GM18520 (cell line): ENCODE results near the gene OGFR.

Experiments
- ATAC-seq: cut with Tn5 transposase; IDR thresholded peaks from one replicate; pipeline ENCODE4 v1.9.1; 2021; ENCODE audit not compliant: unreplicated experiment

OGFR gene

DNA sequence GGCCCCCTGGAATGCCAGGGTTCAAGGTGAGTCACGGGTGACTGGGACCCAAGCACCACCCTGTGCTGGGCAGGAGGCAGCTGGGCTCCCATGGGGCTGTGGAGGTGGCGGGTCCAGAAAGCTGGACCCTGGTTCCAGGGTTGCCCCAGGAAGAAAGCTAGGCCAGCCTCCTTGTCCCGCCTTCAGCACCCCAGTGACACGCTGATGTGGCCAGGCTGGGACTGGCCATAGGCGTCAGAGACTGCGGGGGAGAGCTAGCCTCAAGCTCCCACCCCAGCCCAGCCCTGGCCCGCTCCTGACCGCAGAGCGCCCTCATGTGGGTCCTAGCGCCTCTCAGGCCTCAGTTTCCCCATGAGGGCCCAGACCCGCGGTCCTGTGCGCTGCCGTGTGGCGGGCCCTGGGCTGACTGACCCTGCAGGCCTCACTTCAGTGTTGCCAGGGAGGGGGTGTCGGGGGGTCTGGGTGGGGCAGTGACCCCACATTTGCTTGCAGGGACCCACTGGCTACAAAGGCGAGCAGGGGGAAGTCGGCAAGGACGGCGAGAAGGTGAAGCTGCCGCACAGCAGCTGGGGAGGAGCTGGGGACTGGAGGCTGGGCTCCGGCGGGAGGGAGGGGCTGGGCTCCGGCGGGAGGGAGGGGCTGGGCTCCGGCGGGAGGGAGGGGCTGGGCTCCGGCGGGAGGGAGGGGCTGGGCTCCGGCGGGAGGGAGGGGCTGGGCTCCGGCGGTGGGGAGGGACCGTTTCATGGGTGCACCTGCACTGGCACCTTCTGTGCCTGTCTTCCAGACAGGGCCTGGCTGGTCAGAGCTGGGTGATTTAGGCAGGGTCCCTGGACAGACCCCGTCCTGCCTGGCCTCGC, 20.1 kb downstream of the OGFR start:
- ATAC-seq: no peak

DNA sequence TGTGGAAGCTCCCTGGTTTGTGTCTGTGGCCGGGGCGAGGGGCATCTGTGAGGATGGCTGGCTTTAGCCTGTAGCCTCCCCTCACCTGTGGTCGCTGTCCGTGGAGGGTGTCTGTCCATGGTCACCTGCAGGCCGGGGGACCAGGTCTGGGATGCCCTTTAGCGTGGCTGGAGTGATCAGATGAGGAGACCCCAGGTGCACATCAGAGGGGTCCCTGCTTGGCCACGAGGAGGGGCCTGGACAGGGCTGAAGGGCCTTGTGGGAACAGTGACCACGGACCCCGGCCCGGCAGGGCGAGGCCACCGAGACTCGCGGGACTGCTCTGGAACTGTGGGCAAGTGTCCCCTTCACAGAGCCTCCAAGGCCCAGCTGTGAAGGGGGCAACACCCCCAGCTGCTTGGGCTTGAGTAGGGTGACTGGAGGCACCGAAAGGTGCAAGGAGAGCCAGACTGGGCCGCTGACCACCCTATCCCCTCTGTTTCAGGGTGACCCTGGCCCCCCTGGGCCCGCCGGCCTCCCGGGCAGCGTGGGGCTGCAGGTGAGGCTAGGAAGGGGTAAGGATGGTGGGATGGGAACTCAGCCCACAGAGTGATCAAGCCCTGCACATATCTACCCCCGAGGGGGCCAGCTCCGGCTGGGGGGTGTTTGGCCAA, 20.8 kb downstream of the OGFR start:
- no peak for ATAC-seq

DNA sequence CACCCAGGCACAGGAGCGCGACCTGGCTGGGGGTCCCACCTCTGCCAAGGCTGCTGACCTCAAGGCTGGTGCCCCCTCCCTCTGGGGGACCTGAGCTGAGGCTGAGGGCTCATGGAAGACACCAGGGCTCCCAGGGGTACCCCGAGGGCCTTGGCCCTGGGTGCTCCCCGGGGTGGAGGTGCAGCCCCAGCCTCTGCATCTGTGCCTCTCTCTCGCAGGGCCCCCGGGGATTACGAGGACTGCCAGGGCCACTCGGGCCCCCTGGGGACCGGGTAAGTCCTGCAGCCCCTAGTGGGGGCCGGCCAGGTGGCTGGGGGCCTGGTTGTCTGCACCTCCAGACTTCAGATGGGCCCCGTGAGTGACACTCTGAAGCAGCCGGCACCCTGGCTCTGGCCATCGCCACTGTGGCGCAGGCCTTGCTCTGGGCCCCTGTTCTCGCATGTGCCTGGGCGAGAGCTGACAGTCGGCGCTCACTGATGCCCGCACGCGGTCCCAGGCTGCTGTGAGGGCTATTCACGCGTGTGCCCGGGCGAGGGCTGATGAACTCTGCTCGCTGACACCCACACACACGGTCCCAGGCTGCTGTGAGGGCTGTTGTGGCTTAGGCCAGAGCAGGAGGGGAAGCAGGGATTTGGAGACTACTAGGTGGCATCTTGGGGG, 21.5 kb downstream of the OGFR start:
- ATAC-seq: no peak

- no peak for ATAC-seq
Observed at GRCh38 chr20:62826646-62827310, 22.1 kb downstream of the OGFR start.

- ATAC-seq: no peak
Observed at GRCh38 chr20:62827311-62828038, 22.8 kb downstream of the OGFR start.

- ATAC-seq: no peak
Observed at GRCh38 chr20:62828051-62828450, 23.4 kb downstream of the OGFR start.

DNA sequence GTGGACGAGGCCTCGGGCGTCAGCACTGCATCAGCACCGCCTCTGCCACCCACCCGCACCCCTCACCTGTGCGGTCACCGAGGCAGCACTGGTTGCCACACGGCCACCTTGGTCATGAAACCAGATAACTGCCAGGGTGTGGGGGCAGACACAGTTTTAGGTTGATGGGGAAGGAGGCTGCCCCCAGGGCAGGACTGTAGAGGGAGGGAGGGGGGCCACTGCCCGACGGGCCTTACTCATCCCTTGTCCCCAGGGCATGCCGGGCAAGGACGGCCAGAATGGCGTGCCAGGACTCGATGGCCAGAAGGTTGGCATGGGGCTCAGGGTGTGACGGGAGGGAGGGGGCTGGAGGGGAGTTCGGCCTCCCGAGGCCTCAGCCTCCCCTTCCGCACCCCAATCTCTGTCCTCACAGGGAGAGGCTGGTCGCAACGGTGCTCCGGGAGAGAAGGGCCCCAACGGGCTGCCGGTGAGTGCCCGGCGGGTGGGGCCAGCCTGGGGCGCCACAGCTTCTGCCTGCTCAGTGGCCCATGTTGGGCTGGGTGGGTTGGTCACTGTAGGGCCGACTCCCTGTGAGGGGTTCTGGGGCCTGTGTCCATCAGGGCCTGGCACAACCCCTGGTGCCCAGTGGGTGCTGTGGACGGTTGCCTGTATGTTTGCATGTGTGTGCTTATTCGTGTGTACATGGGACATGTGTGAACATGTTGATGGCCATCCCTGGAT, 24.0 kb downstream of the OGFR start:
- ATAC-seq: no peak

DNA sequence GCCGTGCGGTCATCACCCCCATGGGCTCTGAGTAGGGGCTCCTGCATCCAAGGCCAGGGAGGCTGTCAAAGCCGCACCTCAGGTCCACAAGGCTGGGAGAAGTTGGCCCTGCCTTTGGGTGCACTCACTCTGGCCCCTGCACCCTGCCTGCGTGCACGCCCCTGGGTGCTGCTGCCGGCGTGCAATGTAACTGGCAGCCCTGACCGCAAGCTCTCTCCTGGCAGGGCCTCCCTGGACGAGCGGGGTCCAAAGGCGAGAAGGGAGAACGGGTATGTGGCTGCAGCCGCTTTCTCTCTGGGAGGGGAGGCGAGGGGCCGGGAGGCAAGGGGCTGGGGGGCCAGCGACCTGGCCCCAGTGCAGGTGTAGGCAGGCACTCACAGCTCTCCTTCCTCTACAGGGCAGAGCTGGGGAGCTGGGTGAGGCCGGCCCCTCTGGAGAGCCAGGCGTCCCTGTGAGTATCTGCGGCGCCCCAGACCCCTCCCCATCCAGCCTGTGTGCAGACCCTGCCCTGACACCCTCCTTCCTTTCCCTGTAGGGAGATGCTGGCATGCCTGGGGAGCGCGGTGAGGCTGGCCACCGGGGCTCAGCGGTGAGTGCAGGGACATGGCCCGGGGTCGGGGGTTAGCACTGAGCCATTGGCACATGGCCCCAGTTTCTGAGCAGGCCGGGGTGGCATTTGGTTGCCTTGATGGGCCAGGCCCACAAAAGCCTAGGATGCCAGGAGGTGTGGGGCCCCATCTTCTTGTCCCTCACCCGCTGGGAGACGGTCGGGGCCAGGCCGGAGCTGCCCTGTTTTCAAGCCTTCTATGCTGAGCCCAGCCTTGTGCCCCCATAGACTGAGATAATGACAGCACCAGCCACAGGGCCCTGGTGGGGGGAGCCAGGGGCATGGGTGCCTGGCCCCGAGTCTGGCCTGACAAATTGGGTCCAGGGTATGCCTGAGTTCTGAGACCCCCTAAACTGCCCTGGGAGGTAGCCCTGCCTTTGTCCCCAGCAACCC, 24.9 kb downstream of the OGFR start:
- ATAC-seq: no peak

DNA sequence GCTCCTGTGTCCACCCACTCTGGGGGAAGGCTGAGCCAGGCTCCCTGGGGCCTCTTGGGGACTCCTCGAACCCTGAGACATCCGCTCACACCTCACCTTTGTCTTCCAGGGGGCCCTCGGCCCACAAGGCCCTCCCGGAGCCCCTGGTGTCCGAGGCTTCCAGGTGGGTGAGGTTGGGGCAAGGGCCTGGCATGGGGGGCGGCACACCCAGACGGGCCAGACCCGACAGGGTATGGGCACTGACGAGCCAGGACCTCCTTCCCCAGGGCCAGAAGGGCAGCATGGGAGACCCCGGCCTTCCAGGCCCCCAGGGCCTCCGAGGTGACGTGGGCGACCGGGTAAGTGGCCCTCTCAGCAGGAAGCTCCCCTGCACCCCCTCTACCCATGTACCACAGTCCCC, 25.6 kb downstream of the OGFR start:
- no peak for ATAC-seq

- ATAC-seq: no peak
Observed at GRCh38 chr20:62830821-62831220, 26.2 kb downstream of the OGFR start.

- no peak for ATAC-seq
Observed at GRCh38 chr20:62831361-62831788, 26.7 kb downstream of the OGFR start.

- no peak for ATAC-seq
Observed at GRCh38 chr20:62831854-62832211, 27.2 kb downstream of the OGFR start.

- ATAC-seq: no peak
Observed at GRCh38 chr20:62832212-62832922, 27.7 kb downstream of the OGFR start.

DNA sequence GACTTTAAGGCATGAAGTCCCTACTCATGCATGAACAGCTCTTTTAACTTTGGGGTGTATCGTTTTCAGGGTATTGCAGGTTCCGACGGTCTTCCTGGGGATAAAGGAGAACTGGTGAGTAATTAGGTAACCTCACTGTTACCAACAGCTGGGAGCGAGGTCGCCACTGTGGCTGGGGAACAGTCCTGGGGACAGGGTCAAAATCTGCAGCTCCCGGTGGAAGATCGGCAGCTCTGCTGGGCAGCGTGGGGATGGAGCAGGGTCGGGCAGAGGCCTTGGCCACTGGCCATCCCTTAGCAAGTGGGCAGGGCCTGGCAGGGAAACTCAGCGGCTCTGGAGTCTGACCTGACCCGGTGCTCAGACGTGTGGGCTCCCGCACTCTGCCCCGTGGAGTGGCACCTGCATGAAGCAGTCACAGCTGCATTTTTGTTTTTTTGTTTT, 28.3 kb downstream of the OGFR start:
- ATAC-seq: no peak

GRCh38 chr20:62834967-62835730, 30.5 kb downstream of the OGFR start:
- no peak for ATAC-seq

DNA sequence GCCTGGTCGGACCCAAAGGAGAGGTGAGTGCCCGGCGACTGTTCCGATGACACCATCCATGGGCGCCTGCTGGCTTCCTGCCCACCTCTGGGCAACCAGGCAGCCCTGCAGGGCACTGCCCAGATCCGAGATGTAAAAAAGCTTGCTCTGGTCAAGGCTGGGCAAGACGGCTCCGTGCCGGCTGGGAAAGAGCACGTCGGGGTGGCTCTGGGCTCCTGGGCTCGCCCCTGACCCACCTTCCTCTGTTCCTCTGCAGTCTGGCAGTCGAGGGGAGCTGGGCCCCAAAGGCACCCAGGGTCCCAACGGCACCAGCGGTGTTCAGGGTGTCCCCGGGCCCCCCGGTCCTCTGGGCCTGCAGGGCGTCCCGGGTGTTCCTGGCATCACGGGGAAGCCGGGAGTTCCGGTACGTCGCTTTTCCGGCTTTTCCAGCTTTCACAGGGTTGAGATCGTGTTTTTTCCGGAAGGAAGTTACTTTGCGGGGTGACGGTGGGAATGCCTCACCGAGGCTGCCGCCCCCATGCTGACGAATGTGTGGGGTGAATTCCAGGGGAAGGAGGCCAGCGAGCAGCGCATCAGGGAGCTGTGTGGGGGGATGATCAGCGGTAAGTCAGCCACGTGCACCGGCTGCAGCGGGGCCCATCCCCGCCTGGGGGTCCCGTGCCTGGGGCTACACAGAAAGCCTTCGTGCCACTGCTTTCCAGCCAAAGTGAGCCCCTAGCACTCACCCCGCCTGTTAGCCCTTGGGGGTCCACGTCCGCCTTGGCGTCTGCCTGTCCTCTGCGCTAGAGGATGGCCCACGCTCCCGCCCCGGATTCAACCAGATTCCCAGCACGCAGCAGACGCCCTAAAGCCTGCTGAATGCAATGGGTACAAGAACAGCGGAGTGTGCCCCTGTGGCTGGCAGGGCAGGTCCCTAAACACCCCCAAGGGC, 31.6 kb downstream of the OGFR start:
- ATAC-seq: no peak
